DMS114 treated with DMSO at 0.1 percent for 48 hours (cell line): ENCODE data around the gene COQ10A.

Experiments
- DNase-seq: peaks from one replicate; lab custom pipeline; 2025; ENCODE audit not compliant: unreplicated experiment; lab: John Stamatoyannopoulos, UW

COQ10A gene

DNA sequence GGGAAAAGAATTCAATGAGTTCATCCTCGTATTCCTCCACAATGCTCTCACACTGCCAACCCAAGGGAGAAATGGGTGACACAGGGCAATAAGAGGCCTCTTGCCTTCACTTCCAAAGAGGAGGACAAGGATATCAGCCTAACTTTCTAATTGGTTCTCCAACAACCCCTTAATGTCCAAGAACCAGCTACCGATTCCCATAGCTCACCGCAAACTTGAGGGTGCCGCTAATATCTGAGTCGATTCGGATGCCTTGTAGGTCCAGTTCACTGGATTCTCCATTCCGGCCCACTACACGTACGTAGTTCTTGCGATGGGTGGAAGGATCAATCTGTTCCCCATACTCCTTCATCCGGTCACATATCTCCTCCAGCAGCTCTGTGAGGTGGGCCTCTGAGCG lies 44.3 kb downstream of the COQ10A start:
- DNase-seq, result no peak

- DNase-seq, result no peak
Measured at GRCh38 chr12:56315249-56315621, 48.5 kb downstream of the COQ10A start.

DNA sequence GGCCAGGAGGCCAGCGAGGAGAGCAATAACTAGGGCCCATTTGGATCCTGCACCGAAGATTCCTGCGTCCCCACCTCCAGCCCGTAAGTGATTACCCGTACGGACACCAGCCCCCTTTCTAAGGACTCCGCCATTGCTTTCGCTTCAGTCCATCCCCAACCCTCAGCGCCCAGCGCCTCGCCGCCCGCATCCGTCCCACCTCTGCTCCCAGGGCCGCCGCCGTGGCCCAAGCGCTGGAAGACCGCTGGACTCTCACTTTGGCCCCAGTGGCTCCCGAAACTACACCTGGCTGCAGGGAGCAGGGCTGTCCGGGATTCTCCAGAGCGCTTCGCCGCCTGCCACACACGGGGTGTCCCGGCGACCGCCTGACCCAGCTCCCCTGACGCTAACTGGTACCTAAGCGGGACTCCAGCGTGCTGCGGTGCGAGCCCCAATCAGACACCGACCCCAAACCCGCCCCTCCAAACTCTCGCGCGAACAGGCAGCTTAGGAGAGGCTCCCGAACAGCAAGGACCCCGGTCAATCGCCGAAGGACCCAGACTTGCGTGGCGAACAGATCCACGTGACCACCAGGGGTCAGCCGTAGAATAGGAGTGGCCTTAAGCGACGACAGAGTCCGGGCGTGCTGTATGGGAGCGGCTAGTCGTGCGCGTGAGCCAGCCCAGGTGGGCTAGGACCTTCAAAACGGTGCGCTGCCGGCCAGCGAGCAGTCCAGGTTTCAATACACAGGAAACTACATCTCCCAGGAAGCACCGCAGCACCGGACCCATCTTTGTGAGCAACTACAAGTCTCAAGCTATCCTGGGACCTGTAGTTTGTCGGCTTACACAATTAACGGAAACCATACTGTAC lies 49.1 kb downstream of the COQ10A start, which contains the start of gene CNPY2:
TSS of gene CNPY2 (minus strand) at position 367 of the 852 bp plus-strand sequence. CDS start 771 bp downstream, outside the sequence.
- peak; percentile 96 for DNase-seq

DNA sequence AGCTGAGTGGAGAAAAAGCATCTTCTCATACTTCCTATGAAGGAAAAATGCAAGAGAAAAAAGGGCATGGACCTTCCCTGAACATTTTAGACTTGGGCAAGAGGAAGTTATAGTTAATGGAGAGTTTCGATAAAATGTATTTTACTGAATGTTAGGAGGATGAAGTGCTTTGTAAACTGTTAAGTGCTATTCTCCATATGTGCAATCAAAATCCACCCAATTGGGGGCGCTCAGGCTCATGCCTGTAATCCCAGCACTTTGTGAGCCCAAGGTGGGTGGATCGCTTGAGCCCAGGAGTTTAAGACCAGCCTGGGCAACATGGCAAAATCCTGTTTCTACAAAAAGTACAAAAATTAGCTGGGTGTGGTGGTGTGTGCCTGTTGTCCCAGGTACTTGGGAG lies 50.9 kb downstream of the COQ10A start:
- no peak for DNase-seq
